HG03571 (cell line): ENCODE results near the gene FKBP5.
"Not testable (repeated sequence)": the region's sequence is repeated elsewhere in the genome, so short reads cannot be mapped to it uniquely, and the experiment has no call there.

Experiments used
- ATAC-seq: cut with Tn5 transposase; IDR thresholded peaks from one replicate; pipeline ENCODE4 v1.9.1; 2021; ENCODE audit not compliant: unreplicated experiment

The FKBP5 gene

GRCh38 chr6:35589904-35590303 lies 98.8 kb downstream of the FKBP5 start:
- ATAC-seq, result no peak

GRCh38 chr6:35589201-35589739 lies 99.4 kb downstream of the FKBP5 start:
- no peak for ATAC-seq

GRCh38 chr6:35587167-35587566 lies 101.5 kb downstream of the FKBP5 start:
- no peak for ATAC-seq

- ATAC-seq, result no peak
Measured at GRCh38 chr6:35586542-35586941, 102.2 kb downstream of the FKBP5 start.

GRCh38 chr6:35585658-35586057 lies 103.1 kb downstream of the FKBP5 start:
- ATAC-seq, result no peak

- no peak for ATAC-seq
Measured at GRCh38 chr6:35583893-35584688, 104.6 kb downstream of the FKBP5 start.

- ATAC-seq, result no peak
Measured at GRCh38 chr6:35582315-35582714, 106.4 kb downstream of the FKBP5 start.

GRCh38 chr6:35581633-35582032 lies 107.1 kb downstream of the FKBP5 start:
- ATAC-seq, result no peak

- ATAC-seq, result no peak
Measured at GRCh38 chr6:35580836-35581235, 107.9 kb downstream of the FKBP5 start.

GRCh38 chr6:35576682-35577081 lies 112.0 kb downstream of the FKBP5 start:
- no peak for ATAC-seq

GRCh38 chr6:35573495-35574110 lies 115.1 kb downstream of the FKBP5 start:
- ATAC-seq, result no peak

- not testable (repeated sequence) for ATAC-seq
Measured at GRCh38 chr6:35570885-35571330, 117.8 kb downstream of the FKBP5 start.

- no peak for ATAC-seq
Measured at GRCh38 chr6:35569011-35569461, 119.7 kb downstream of the FKBP5 start.

- no peak for ATAC-seq
Measured at GRCh38 chr6:35566794-35567193, 121.9 kb downstream of the FKBP5 start.

GRCh38 chr6:35564733-35565132 lies 124.0 kb downstream of the FKBP5 start:
- ATAC-seq, result no peak

- ATAC-seq, result no peak
Measured at GRCh38 chr6:35562060-35562459, 126.7 kb downstream of the FKBP5 start.

GRCh38 chr6:35561113-35561512 lies 127.6 kb downstream of the FKBP5 start:
- no peak for ATAC-seq

- ATAC-seq, result no peak
Measured at GRCh38 chr6:35558571-35558970, 130.1 kb downstream of the FKBP5 start.

- ATAC-seq, result no peak
Measured at GRCh38 chr6:35557239-35557638, 131.5 kb downstream of the FKBP5 start.

- ATAC-seq, result no peak
Measured at GRCh38 chr6:35554811-35555210, 133.9 kb downstream of the FKBP5 start.

GRCh38 chr6:35553315-35553714 lies 135.4 kb downstream of the FKBP5 start:
- no peak for ATAC-seq

- no peak for ATAC-seq
Measured at GRCh38 chr6:35552285-35552917, 136.3 kb downstream of the FKBP5 start.
